Measurements from ENCODE around the gene ETS1. TPM values are rescaled to one million over a fixed set of nuclear protein-coding genes. Genes with fewer than 3 reads are reported as not detected.

Gene ETS1
- total RNA-seq, 1 donor, result 67.3 TPM

DNA sequence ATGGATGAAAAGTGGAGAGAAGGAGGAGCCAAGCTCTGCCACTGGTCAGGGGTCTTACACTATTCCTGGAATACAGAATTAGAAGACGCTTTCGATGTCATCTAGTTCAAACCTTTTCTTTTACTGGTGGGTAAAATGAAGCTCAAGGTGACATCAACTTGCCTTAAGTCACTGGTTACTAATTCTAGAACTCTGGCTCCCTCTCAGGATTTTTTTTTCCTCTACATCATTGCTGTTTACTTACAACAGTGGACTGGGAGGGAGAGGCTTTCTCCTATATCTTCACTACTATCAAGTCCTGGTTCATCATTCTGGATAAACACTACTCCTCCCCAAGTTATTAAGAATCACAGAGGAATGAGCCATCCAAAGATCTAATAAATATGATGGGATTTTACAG is 82.9 kb downstream of the ETS1 start:
- peak overlapping the region; percentile 26 for H3K4me2 ChIP-seq (ENCODE audit: insufficient read depth, low read length)
- no peaks in the 10 kb centered on the region for H3K27me3 ChIP-seq (ENCODE audit: insufficient read depth, low read length)
- H3K9me3 ChIP-seq (ENCODE audit: low read depth, low read length), result no peaks in the 10 kb centered on the region
- H4K20me1 ChIP-seq (ENCODE audit: insufficient read depth, low read length), result peaks cover 32% of the 10 kb centered on the region
- H3K79me2 ChIP-seq (ENCODE audit: insufficient read depth, low read length), result peaks cover 91% of the 10 kb centered on the region
- peaks cover 100% of the 10 kb centered on the region for H3K4me1 ChIP-seq (ENCODE audit: insufficient read depth, low read length)
- peak overlapping the region; percentile 96 for H3K27ac ChIP-seq (ENCODE audit: low read depth, low read length)
- TF ChIP-seq, protein P1, sequence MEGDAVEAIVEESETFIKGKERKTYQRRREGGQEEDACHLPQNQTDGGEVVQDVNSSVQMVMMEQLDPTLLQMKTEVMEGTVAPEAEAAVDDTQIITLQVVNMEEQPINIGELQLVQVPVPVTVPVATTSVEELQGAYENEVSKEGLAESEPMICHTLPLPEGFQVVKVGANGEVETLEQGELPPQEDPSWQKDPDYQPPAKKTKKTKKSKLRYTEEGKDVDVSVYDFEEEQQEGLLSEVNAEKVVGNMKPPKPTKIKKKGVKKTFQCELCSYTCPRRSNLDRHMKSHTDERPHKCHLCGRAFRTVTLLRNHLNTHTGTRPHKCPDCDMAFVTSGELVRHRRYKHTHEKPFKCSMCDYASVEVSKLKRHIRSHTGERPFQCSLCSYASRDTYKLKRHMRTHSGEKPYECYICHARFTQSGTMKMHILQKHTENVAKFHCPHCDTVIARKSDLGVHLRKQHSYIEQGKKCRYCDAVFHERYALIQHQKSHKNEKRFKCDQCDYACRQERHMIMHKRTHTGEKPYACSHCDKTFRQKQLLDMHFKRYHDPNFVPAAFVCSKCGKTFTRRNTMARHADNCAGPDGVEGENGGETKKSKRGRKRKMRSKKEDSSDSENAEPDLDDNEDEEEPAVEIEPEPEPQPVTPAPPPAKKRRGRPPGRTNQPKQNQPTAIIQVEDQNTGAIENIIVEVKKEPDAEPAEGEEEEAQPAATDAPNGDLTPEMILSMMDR (IDR thresholded peaks at IDR 0.05; ENCODE audit: extremely low read depth, low read depth, low read length), result no peak
- no peak overlapping the region for H3K4me3 ChIP-seq (ENCODE audit: insufficient read depth, low read length)
- H2AFZ ChIP-seq (ENCODE audit: low read length), result no peak overlapping the region
- peaks cover 11% of the 10 kb centered on the region for H3K36me3 ChIP-seq (ENCODE audit: insufficient read depth, low read length)
- DNase-seq (ENCODE audit: insufficient read length, low spot score, missing footprints), result no peak

DNA sequence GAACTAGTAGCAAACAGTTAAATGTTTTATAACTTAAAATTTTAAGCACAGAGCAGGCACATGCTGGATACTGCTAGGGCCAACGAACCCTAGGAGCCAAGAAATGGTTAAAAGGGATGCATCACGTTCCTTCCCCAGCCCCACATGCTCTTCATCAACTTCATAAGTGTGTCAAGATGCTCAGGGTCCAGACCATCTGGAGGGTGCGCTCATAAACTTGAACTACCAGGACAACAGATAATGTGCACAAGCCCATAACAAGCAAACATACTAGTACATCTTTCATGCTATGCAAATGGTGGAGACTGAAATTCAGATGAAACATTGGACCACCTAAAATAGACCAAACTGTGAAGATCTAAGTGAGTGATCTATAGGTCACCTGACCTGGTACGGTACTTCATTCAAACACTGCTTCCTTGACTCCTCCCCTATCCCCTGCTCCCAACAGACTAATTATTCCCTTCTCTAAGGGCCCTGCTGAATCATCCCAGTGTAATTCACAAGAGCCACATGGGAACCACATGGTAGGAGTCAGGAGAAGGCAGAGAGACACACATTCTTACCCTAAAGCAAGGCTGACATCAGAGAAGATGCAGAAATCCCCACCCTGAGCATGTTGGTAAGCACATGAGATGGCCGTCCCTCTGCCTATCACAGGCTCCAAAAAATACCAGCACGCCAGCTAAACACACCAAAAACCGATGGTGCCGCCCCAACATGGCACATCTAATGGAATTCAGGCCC is 83.9 kb downstream of the ETS1 start:
- Histone ChIP-seq H3K27me3 (ENCODE audit: insufficient read depth, low read length) (no peaks in the 10 kb centered on the region), H2AFZ (ENCODE audit: low read length) (no peak overlapping the region), H3K36me3 (ENCODE audit: insufficient read depth, low read length) (peaks cover 11% of the 10 kb centered on the region), H3K9me3 (ENCODE audit: low read depth, low read length) (no peaks in the 10 kb centered on the region), H3K27ac (ENCODE audit: low read depth, low read length) (peak overlapping the region; percentile 96), H3K79me2 (ENCODE audit: insufficient read depth, low read length) (peaks cover 92% of the 10 kb centered on the region), H3K4me2 (ENCODE audit: insufficient read depth, low read length) (peak overlapping the region; percentile 26), H3K4me3 (ENCODE audit: insufficient read depth, low read length) (peak overlapping the region; percentile 11), H3K4me1 (ENCODE audit: insufficient read depth, low read length) (peaks cover 100% of the 10 kb centered on the region), H4K20me1 (ENCODE audit: insufficient read depth, low read length) (peaks cover 24% of the 10 kb centered on the region)
- TF ChIP-seq, protein P1 (IDR thresholded peaks at IDR 0.05; ENCODE audit: extremely low read depth, low read depth, low read length), result no peak
- peak; percentile 68 for DNase-seq (ENCODE audit: insufficient read length, low spot score, missing footprints)

GRCh38 chr11:128502726-128503125 is 84.6 kb downstream of the ETS1 start:
- Histone ChIP-seq H2AFZ (ENCODE audit: low read length) (no peak overlapping the region), H3K4me1 (ENCODE audit: insufficient read depth, low read length) (peaks cover 100% of the 10 kb centered on the region), H3K9me3 (ENCODE audit: low read depth, low read length) (no peaks in the 10 kb centered on the region), H3K27ac (ENCODE audit: low read depth, low read length) (peak overlapping the region; percentile 96), H3K36me3 (ENCODE audit: insufficient read depth, low read length) (peaks cover 11% of the 10 kb centered on the region), H4K20me1 (ENCODE audit: insufficient read depth, low read length) (peaks cover 23% of the 10 kb centered on the region), H3K27me3 (ENCODE audit: insufficient read depth, low read length) (no peaks in the 10 kb centered on the region), H3K79me2 (ENCODE audit: insufficient read depth, low read length) (peaks cover 92% of the 10 kb centered on the region), H3K4me2 (ENCODE audit: insufficient read depth, low read length) (peak overlapping the region; percentile 3), H3K4me3 (ENCODE audit: insufficient read depth, low read length) (no peak overlapping the region)
- DNase-seq (ENCODE audit: insufficient read length, low spot score, missing footprints), result no peak
- TF ChIP-seq, protein P1 (IDR thresholded peaks at IDR 0.05; ENCODE audit: extremely low read depth, low read depth, low read length), result no peak

DNA sequence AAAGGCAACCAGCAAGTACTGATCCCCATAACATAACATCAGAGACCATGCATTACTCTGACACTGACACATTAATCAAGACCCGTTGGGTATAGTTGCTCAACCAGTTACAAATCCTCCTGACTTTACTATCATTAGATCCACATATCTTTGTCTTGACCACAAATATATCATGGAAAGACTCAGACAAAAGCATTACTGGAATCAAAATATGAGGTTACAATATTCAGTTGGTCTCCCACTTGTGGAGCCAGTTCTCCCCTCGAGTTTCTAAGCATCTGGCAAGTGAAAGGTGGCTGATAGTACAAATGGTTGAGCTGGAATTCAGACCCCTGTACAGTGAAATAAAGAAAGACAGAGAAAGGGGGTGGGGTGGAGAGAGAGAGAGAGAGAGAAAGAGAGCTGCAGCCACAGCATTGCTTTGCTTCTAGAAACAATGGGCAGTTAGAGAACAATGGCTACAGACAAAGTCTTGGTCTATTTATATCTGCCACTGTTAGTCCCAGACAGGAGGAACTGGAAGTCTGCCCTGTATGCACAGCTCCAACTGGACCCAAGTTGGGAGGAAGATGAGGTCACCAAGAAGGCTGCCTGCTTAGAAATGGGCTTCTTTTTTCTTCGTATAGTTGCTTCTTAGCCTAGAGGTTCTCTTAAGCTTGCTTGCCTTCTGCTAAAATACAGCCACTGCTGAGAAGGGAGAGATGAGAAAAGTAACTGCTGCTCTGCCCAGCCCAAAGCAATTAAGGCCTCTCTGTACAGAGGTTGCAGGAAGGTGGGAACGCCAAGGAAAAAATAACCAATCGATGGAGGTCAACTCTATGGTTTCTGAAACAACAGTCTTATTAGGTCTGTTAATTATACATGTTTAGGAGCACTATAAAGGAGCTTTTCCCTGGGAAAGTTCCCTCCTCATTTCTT is 85.5 kb downstream of the ETS1 start:
- Histone ChIP-seq H4K20me1 (ENCODE audit: insufficient read depth, low read length) (peaks cover 21% of the 10 kb centered on the region), H3K27ac (ENCODE audit: low read depth, low read length) (peak overlapping the region; percentile 96), H3K36me3 (ENCODE audit: insufficient read depth, low read length) (peaks cover 11% of the 10 kb centered on the region), H3K79me2 (ENCODE audit: insufficient read depth, low read length) (peaks cover 92% of the 10 kb centered on the region), H3K4me2 (ENCODE audit: insufficient read depth, low read length) (peak overlapping the region; percentile 3), H3K4me1 (ENCODE audit: insufficient read depth, low read length) (peaks cover 100% of the 10 kb centered on the region), H3K9me3 (ENCODE audit: low read depth, low read length) (no peaks in the 10 kb centered on the region), H2AFZ (ENCODE audit: low read length) (no peak overlapping the region), H3K27me3 (ENCODE audit: insufficient read depth, low read length) (no peaks in the 10 kb centered on the region), H3K4me3 (ENCODE audit: insufficient read depth, low read length) (no peak overlapping the region)
- TF ChIP-seq, protein P1 (IDR thresholded peaks at IDR 0.05; ENCODE audit: extremely low read depth, low read depth, low read length), result no peak
- peak; percentile 21 for DNase-seq (ENCODE audit: insufficient read length, low spot score, missing footprints)
